ENCODE measurements around the gene HOXD11.

The HOXD11 gene

GRCh38 chr2:176081837-176082524, 25.1 kb upstream of the HOXD11 start:
- no peak for TF ChIP-seq CTCF (IDR thresholded peaks at IDR 0.05; ENCODE audit: control extremely low read depth, extremely low read depth, low read depth, missing control alignments)
- POLR2A ChIA-PET: no interaction called here

GRCh38 chr2:176082525-176082823, 24.6 kb upstream of the HOXD11 start:
- CTCF ChIA-PET: interaction anchor here (1.7 to 1.9 kb wide), 2 partner anchors 10 to 14 kb away, joined by 3 to 5 read pairs; no protein-coding TSS in a partner anchor
- no peak for TF ChIP-seq CTCF (IDR thresholded peaks at IDR 0.05; ENCODE audit: control extremely low read depth, extremely low read depth, low read depth, missing control alignments)
- no peak for DNase-seq (ENCODE audit: extremely low spot score)
- POLR2A ChIA-PET: no interaction called here

More at GRCh38 chr2:176081837-176082524, 25.1 kb upstream of the HOXD11 start:
- no peak for DNase-seq (ENCODE audit: extremely low spot score)
- CTCF ChIA-PET: interaction anchor here (1.9 kb wide), 1 partner anchor 14 kb away, joined by 5 read pairs; no protein-coding TSS in a partner anchor

- CTCF ChIA-PET: interaction anchor here (1.7 to 1.9 kb wide), 2 partner anchors 10 to 13 kb away, joined by 3 to 5 read pairs; no protein-coding TSS in a partner anchor
- TF ChIP-seq CTCF (IDR thresholded peaks at IDR 0.05; ENCODE audit: control extremely low read depth, extremely low read depth, low read depth, missing control alignments): no peak
- DNase-seq (ENCODE audit: extremely low spot score): no peak
- POLR2A ChIA-PET: no interaction called here
These were observed 24.0 kb upstream of the HOXD11 start for GRCh38 chr2:176082824-176083751.

GRCh38 chr2:176083796-176084261, 23.3 kb upstream of the HOXD11 start, which contains the start of gene EVX2:
TSS of gene EVX2 (minus strand) at chr2:176083962. CDS start at chr2:176083776, 186 bp downstream.
- CTCF ChIA-PET: interaction anchor here (1.7 to 1.9 kb wide), 2 partner anchors 9 to 13 kb away, joined by 3 to 5 read pairs; no protein-coding TSS in a partner anchor
- no peak for DNase-seq (ENCODE audit: extremely low spot score)
- no peak for TF ChIP-seq CTCF (IDR thresholded peaks at IDR 0.05; ENCODE audit: control extremely low read depth, extremely low read depth, low read depth, missing control alignments)
- POLR2A ChIA-PET: no interaction called here

GRCh38 chr2:176084611-176085119, 22.4 kb upstream of the HOXD11 start:
- TF ChIP-seq CTCF (IDR thresholded peaks at IDR 0.05; ENCODE audit: control extremely low read depth, extremely low read depth, low read depth, missing control alignments): no peak
- POLR2A ChIA-PET: no interaction called here
- CTCF ChIA-PET: interaction anchor here (1.3 to 1.8 kb wide), 4 partner anchors 11 to 394 kb away, joined by 3 to 11 read pairs (median 3); no protein-coding TSS in a partner anchor
- DNase-seq (ENCODE audit: extremely low spot score): no peak

Data from GM10248 (cell line).